ENCODE data around the gene LMNA. TPM values are rescaled to one million over a fixed set of nuclear protein-coding genes. Genes with fewer than 3 reads are reported as not detected.

The LMNA gene
- total and polyA plus RNA-seq, 10 of the 15 experiments (the other 5 are each of a cell fraction or from before 2014, with no cell fraction given) = 0.42 to 334 (median 81.1) TPM

GRCh38 chr1:156134716-156135435 is 20.4 kb downstream of the LMNA start:
- Histone ChIP-seq H3K9me3 (replicated peaks; ENCODE audit: control insufficient read depth, insufficient read depth, low read length) (no peaks in the 10 kb centered on the region), H2AFZ (ENCODE audit: control insufficient read depth, low read depth, low read length) (no peak overlapping the region), H3K79me2 (ENCODE audit: control insufficient read depth, insufficient read depth, low read length) (peaks cover 4% of the 10 kb centered on the region), H3K36me3 (ENCODE audit: control insufficient read depth in 2 of 2, insufficient read depth in 2 of 2, low read length in 1 of 2) (peaks cover 4 to 39% of the 10 kb centered on the region in 2 experiments; a peak in 3 of 4 replicates), H3K9ac (ENCODE audit: control insufficient read depth, insufficient read depth, low read length) (no peak overlapping the region), H3K27ac (ENCODE audit: control insufficient read depth, insufficient read depth) (no peak overlapping the region), H4K20me1 (ENCODE audit: control insufficient read depth, insufficient read depth) (no peaks in the 10 kb centered on the region), H3K4me3 (no peak overlapping the region), H3K27me3 (replicated peaks in 1 of 2; ENCODE audit: control insufficient read depth in 2 of 2, insufficient read depth in 2 of 2, low read length in 1 of 2) (no peaks in the 10 kb centered on the region), H3K4me2 (ENCODE audit: control insufficient read depth, insufficient read depth) (no peak overlapping the region), H3K4me1 (ENCODE audit: control insufficient read depth, insufficient read depth, low read length) (peaks cover 4% of the 10 kb centered on the region)
- ATAC-seq (no peak), DNase-seq (ENCODE audit: low read depth, low spot score) (no peak), FAIRE-seq (no peak)
- intact Hi-C loops (cut with micrococcal nuclease; ENCODE audit: unreplicated experiment) (no loop called here), in situ Hi-C loops (cut with MboI) (loop anchor here (5.0 kb wide), 1 partner anchor 43 kb away; no protein-coding TSS in a partner anchor)
- RAD21 ChIA-PET (ENCODE audit: unreplicated experiment) = interaction anchor here (1.0 to 1.3 kb wide), 4 partner anchors 13 to 148 kb away, joined by 3 to 5 read pairs (median 4); partner anchors contain the start of gene PMF1
- TF ChIP-seq NFXL1 (IDR thresholded peaks at IDR 0.05; ENCODE audit: borderline replicate concordance) = no peak
- TF ChIP-seq SP1 (IDR thresholded peaks at IDR 0.05; ENCODE audit: low read depth, low read length) = no peak
- TF ChIP-seq ZZZ3 (IDR thresholded peaks at IDR 0.05; ENCODE audit: control insufficient read depth, insufficient read length, low read depth) = no peak
- TF ChIP-seq EZH2 (IDR thresholded peaks at IDR 0.05; ENCODE audit: borderline replicate concordance, control insufficient read depth, low read depth, low read length) = no peak
- no peak for TF ChIP-seq POLR2AphosphoS5 (IDR thresholded peaks at IDR 0.05; ENCODE audit: low read length)
- no peak for TF ChIP-seq PAX8 (IDR thresholded peaks at IDR 0.05)
- TF ChIP-seq GATAD2B (conservative IDR thresholded peaks at IDR 0.05; ENCODE audit: low read depth) = no peak
- no peak for TF ChIP-seq TARDBP (IDR thresholded peaks at IDR 0.05; ENCODE audit: borderline replicate concordance)
- TF ChIP-seq SUPT20H (IDR thresholded peaks at IDR 0.05; ENCODE audit: borderline replicate concordance, control insufficient read depth, low read depth, low read length) = no peak
- no peak for TF ChIP-seq NFYA (IDR thresholded peaks at IDR 0.05; ENCODE audit: borderline replicate concordance, low read depth, low read length)
- TF ChIP-seq MLLT1 (IDR thresholded peaks at IDR 0.05) = no peak
- TF ChIP-seq ZSCAN29 (IDR thresholded peaks at IDR 0.05) = no peak
- TF ChIP-seq CUX1 (IDR thresholded peaks at IDR 0.05; ENCODE audit: insufficient replicate concordance, low read depth, low read length) = no peak
- no peak for TF ChIP-seq NFIC (IDR thresholded peaks at IDR 0.05; ENCODE audit: low read depth, low read length)
- no peak for TF ChIP-seq SIN3A (IDR thresholded peaks at IDR 0.05; ENCODE audit: low read depth, low read length)
- TF ChIP-seq MYB (IDR thresholded peaks at IDR 0.05; ENCODE audit: borderline replicate concordance, low read depth, low read length) = no peak
- WGBS (ENCODE audit: insufficient coverage, insufficient replicate concordance, low lambda C conversion rate, missing lambda C conversion rate) = 93% methylated on average over 17 of the region's 18 CpGs
- POLR2A ChIA-PET = interaction anchor here (0.9 kb wide), 1 partner anchor 16 kb away, joined by 3 read pairs; no protein-coding TSS in a partner anchor
- no TSS peak for BruUV-seq (replicated peaks)
- SMC1A ChIA-PET (ENCODE audit: uncharacterized antibody, unreplicated experiment) = interaction anchor here (1.1 to 23.6 kb wide), 2 partner anchors 13 to 36 kb away, joined by 4 to 874 read pairs; no protein-coding TSS in a partner anchor
- CTCF ChIA-PET = interaction anchor here (25.7 kb wide), 1 partner anchor 37 kb away, joined by 1294 read pairs; no protein-coding TSS in a partner anchor

Data from GM12878 (cell line).